Panc1 (cell line): Measurements from ENCODE around the gene DDX28. TPM values are rescaled to one million over a fixed set of nuclear protein-coding genes. Genes with fewer than 3 reads are reported as not detected.

ENCODE experiments used
- ATAC-seq: fragments of 200-7000 bp; cut with Tn5 transposase; 2 replicates; pipeline ENCODE4 v1.9.1; 2020; ENCODE audit warnings: mild to moderate bottlenecking, moderate library complexity
- BruUV-seq: library from RNA; stranded (reverse); fragments of 400-500 nt; replicated peaks from 2 replicates; lab custom pipeline; 2021; lab: Mats Ljungman, UMichigan
- CTCF ChIA-PET: fragments of 300-600 bp; sonication (Branson Sonifier 250); formaldehyde crosslinking; loops from one replicate; lab custom pipeline; 2022; ENCODE audit warnings: antibody characterized with exemption; lab: Charles Lee
- POLR2A ChIA-PET: fragments of 300-600 bp; sonication (Branson Sonifier 250); formaldehyde crosslinking; loops from one replicate; lab custom pipeline; 2022; ENCODE audit warnings: antibody characterized with exemption; lab: Charles Lee
- DNase-seq: peaks from one replicate; pipeline ENCODE4 v3.0.0-alpha.2; 2010; ENCODE audit warnings: low read depth, low spot score
- H3K27ac ChIP-seq: 2 replicates; pipeline ENCODE4 v1.5.1; 2011; ENCODE audit warnings: mild to moderate bottlenecking, low read length, inconsistent platforms
- H3K27me3 ChIP-seq: fragments of 200-500 bp; sonication (Bioruptor generic); 2 replicates; pipeline ENCODE4 v1.6.0; 2014; ENCODE audit warnings: low read length, inconsistent platforms; ENCODE audit not compliant: control insufficient read depth, insufficient read depth
- H3K36me3 ChIP-seq: fragments of 200-500 bp; sonication (Bioruptor generic); 2 replicates; pipeline ENCODE4 v1.5.1; 2014; ENCODE audit warnings: inconsistent platforms, mild to moderate bottlenecking, low read length, moderate library complexity; ENCODE audit not compliant: control insufficient read depth, insufficient read depth
- H3K4me1 ChIP-seq: 2 replicates; pipeline ENCODE4 v1.5.1; 2011; ENCODE audit warnings: inconsistent platforms, mild to moderate bottlenecking, low read length, moderate library complexity; ENCODE audit not compliant: control insufficient read depth, insufficient read depth
- H3K4me3 ChIP-seq, 2 experiments: 2 replicates each; pipeline ENCODE4 v1.5.1; 2011 to 2012; ENCODE audit warnings: low read depth in 2 of 2, low read length in 2 of 2, mild to moderate bottlenecking in 2 of 2, inconsistent platforms in 1 of 2, moderate library complexity in 1 of 2
- H3K9me3 ChIP-seq: fragments of 200-500 bp; sonication (Bioruptor generic); 2 replicates; pipeline ENCODE4 v1.5.1; 2014; ENCODE audit warnings: low read depth, mild to moderate bottlenecking, inconsistent platforms, low read length, moderate library complexity; ENCODE audit not compliant: control insufficient read depth, insufficient read depth
- CTCF ChIP-seq: fragments of 450-650 bp; IDR thresholded peaks from 2 replicates; pipeline ENCODE4 v1.5.1; 2017; ENCODE audit warnings: mild to moderate bottlenecking
- POLR2AphosphoS5 ChIP-seq: IDR thresholded peaks from 2 replicates; pipeline ENCODE4 v1.6.1; 2012; ENCODE audit warnings: mild to moderate bottlenecking, low read depth, low read length, moderate library complexity
- REST ChIP-seq, 2 experiments: IDR thresholded peaks; 2 replicates each; pipeline ENCODE4 v1.6.1; 2011 to 2012; ENCODE audit warnings: low read depth in 2 of 2, control low read depth in 1 of 2, low read length in 1 of 2, mild to moderate bottlenecking in 1 of 2, moderate library complexity in 1 of 2; ENCODE audit not compliant: insufficient read depth in 1 of 2
- SIN3A ChIP-seq: IDR thresholded peaks from 2 replicates; pipeline ENCODE4 v1.6.1; 2012; ENCODE audit warnings: low read depth, mild to moderate bottlenecking, low read length, moderate library complexity, borderline replicate concordance; ENCODE audit not compliant: insufficient read depth
- TCF7L2 ChIP-seq: IDR thresholded peaks from 2 replicates; pipeline ENCODE4 v1.6.1; 2011; ENCODE audit warnings: mild to moderate bottlenecking, low read depth, low read length, inconsistent platforms
- in situ Hi-C: cut with HindIII; loops from 2 replicates; pipeline ENCODE4 v1.10.0; 2016; ENCODE audit warnings: low sequenced_read_pairs, low pct_unique_long_range_greater_than_20kb
- intact Hi-C: fragments of 100-400 bp; cut with micrococcal nuclease; formaldehyde crosslinking; loops from one replicate; pipeline ENCODE4 v1.10.0; 2022; ENCODE audit not compliant: unreplicated experiment
- total RNA-seq: library from RNA; stranded (reverse); gene quantifications from one replicate; pipeline ENCODE4 v1.2.1, GENCODE V29; 2021; ENCODE audit not compliant: unreplicated experiment

Gene DDX28
- total RNA-seq, 1 experiment from 2014 or later, result 8.4 TPM

GRCh38 chr16:68072038-68072695 is 49.1 kb upstream of the DDX28 start:
- Histone ChIP-seq H3K36me3 (no peaks in the 10 kb centered on the region), H3K4me3 (no peak overlapping the region), H3K9me3 (no peaks in the 10 kb centered on the region), H3K27me3 (no peaks in the 10 kb centered on the region), H3K4me1 (no peaks in the 10 kb centered on the region), H3K27ac (no peak overlapping the region)
- TF ChIP-seq TCF7L2, result no peak
- no peak for TF ChIP-seq SIN3A
- no peak for TF ChIP-seq POLR2AphosphoS5
- no peak for TF ChIP-seq REST (IDR thresholded peaks at IDR 0.05; ENCODE audit: insufficient read depth in 1 of 2, low read depth in 2 of 2, low read length in 1 of 2)
- no peak for TF ChIP-seq CTCF
- intact Hi-C loops (no loop called here), in situ Hi-C loops (no loop called here)
- DNase-seq (no peak), ATAC-seq (no peak)
- ChIA-PET POLR2A (no interaction called here), CTCF (interaction anchor here (0.6 kb wide), 1 partner anchor 31 kb away, joined by 9 read pairs; no protein-coding TSS in a partner anchor)
- no TSS peak for BruUV-seq

GRCh38 chr16:68071518-68071901 is 48.5 kb upstream of the DDX28 start:
- H3K9me3 ChIP-seq, result no peaks in the 10 kb centered on the region
- H3K27me3 ChIP-seq, result no peaks in the 10 kb centered on the region
- ATAC-seq (no peak), DNase-seq (no peak)
- intact Hi-C loops (no loop called here), in situ Hi-C loops (no loop called here)
- H3K36me3 ChIP-seq, result no peaks in the 10 kb centered on the region
- BruUV-seq, result no TSS peak
- no peak overlapping the region for H3K27ac ChIP-seq
- CTCF ChIA-PET, result no interaction called here
- H3K4me3 ChIP-seq, result no peak overlapping the region
- POLR2A ChIA-PET, result no interaction called here
- TF ChIP-seq CTCF (no peak), TCF7L2 (no peak), POLR2AphosphoS5 (no peak), REST (IDR thresholded peaks at IDR 0.05; ENCODE audit: insufficient read depth in 1 of 2, low read depth in 2 of 2, low read length in 1 of 2) (no peak), SIN3A (no peak)
- no peaks in the 10 kb centered on the region for H3K4me1 ChIP-seq
